Activated naive CD8-positive, alpha-beta T cell treated with anti-CD3 and anti-CD28 coated beads, Interleukin-2, amount 50 U/mL, for 24 hours (primary cell): ENCODE results near the gene MOV10L1.

Source experiments
- ATAC-seq: fragments of 150-1000 bp; cut with Tn5 transposase; one replicate; pipeline ENCODE4 v1.10.0; 2021
- DNase-seq: peaks from one replicate; pipeline ENCODE4 v3.0.0; 2021
- H3K27ac Mint-ChIP-seq: one replicate; pipeline ENCODE4 v1.8.0; 2021; ENCODE audit warnings: mild to moderate bottlenecking, mixed read lengths
- H3K27me3 Mint-ChIP-seq: one replicate; pipeline ENCODE4 v1.8.0; 2021; ENCODE audit warnings: mixed read lengths
- H3K36me3 Mint-ChIP-seq: one replicate; pipeline ENCODE4 v1.8.0; 2021; ENCODE audit warnings: low read depth, mixed read lengths
- H3K4me1 Mint-ChIP-seq: one replicate; pipeline ENCODE4 v1.8.0; 2021; ENCODE audit warnings: mixed read lengths
- H3K4me3 Mint-ChIP-seq: one replicate; pipeline ENCODE4 v1.8.0; 2021; ENCODE audit warnings: mild to moderate bottlenecking, moderate library complexity, mixed read lengths
- H3K9me3 Mint-ChIP-seq: one replicate; pipeline ENCODE4 v1.8.0; 2021; ENCODE audit warnings: mixed read lengths

MOV10L1 gene

DNA sequence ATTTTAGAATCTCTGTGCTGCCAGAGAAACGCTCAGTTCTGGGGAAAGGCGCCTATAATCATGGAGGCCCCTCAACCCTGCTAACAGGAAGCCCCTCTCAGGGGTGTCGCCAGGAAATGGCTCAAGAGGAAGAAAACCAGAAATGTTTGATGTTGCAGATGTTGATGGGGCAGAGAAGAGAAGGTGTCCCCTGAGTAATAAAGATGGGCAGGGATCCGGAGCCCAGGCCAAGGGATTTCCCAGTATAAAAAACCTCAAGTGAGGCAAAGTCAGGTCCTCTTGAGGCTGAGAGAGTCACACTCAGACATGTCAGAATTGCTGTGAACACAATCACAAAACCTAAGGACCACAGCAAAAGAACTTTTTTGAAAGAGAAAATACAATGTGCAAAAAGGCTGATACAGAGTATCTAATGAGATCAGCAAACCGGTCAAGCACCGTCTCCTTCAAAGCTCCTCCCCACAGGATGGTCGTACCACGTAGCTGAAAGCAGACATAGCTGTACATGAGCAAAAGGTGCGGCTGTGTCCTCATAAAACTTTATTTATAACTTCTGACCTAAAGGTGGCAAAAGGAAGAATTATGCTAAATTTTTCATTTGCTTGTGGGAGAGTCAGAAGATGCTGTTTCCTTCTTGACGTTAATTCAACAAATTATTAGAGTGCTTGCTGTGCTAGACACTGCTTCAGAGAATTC, 12.2 kb downstream of the MOV10L1 start:
- Mint-ChIP-seq H3K4me1 (peaks cover 6% of the 10 kb centered on the region), H3K36me3 (no peaks in the 10 kb centered on the region), H3K4me3 (no peak overlapping the region), H3K9me3 (no peaks in the 10 kb centered on the region), H3K27me3 (peaks cover 3% of the 10 kb centered on the region), H3K27ac (no peak overlapping the region)
- ATAC-seq (no peak), DNase-seq (no peak)

GRCh38 chr22:50102946-50103345, 13.1 kb downstream of the MOV10L1 start:
- Mint-ChIP-seq H3K4me1 (peaks cover 6% of the 10 kb centered on the region), H3K9me3 (no peaks in the 10 kb centered on the region), H3K4me3 (no peak overlapping the region), H3K27me3 (peaks cover 3% of the 10 kb centered on the region), H3K27ac (no peak overlapping the region), H3K36me3 (no peaks in the 10 kb centered on the region)
- no peak for ATAC-seq
- DNase-seq: no peak

GRCh38 chr22:50104141-50104544, 14.3 kb downstream of the MOV10L1 start:
- H3K9me3 Mint-ChIP-seq: no peaks in the 10 kb centered on the region
- no peak for DNase-seq
- no peak overlapping the region for H3K4me3 Mint-ChIP-seq
- H3K27me3 Mint-ChIP-seq: peaks cover 6% of the 10 kb centered on the region
- H3K36me3 Mint-ChIP-seq: no peaks in the 10 kb centered on the region
- no peak overlapping the region for H3K27ac Mint-ChIP-seq
- peaks cover 6% of the 10 kb centered on the region for H3K4me1 Mint-ChIP-seq
- no peak for ATAC-seq

- H3K4me1 Mint-ChIP-seq: peaks cover 6% of the 10 kb centered on the region
- H3K36me3 Mint-ChIP-seq: no peaks in the 10 kb centered on the region
- DNase-seq (no peak), ATAC-seq (peak; percentile 63)
- H3K9me3 Mint-ChIP-seq: no peaks in the 10 kb centered on the region
- peak overlapping the region; percentile 50 for H3K4me3 Mint-ChIP-seq
- H3K27me3 Mint-ChIP-seq: peaks cover 4% of the 10 kb centered on the region
- no peak overlapping the region for H3K27ac Mint-ChIP-seq
Observed at GRCh38 chr22:50105208-50106100, 15.6 kb downstream of the MOV10L1 start.

DNA sequence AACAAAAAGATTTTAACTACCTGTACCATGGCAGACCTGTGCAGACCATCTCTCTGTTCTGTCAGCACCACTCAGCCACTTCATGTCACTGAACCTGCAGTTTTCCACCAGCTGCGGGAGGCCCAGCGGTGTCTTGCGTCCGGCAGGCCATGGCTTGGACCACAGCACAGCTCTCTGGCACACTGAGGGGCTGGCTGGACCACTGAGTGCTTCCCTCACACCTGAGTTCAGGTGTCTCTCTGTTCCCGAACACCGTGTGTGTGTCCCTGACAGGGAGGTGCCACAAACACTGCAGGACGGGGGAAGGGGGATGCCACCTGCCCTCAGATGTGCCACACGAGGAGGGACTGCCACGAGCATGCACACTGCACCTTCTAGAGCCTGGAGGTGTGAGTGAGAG, 17.7 kb downstream of the MOV10L1 start:
- H3K9me3 Mint-ChIP-seq: no peaks in the 10 kb centered on the region
- ATAC-seq (no peak), DNase-seq (no peak)
- H3K27ac Mint-ChIP-seq: no peak overlapping the region
- peaks cover 5% of the 10 kb centered on the region for H3K27me3 Mint-ChIP-seq
- H3K4me3 Mint-ChIP-seq: no peak overlapping the region
- H3K36me3 Mint-ChIP-seq: no peaks in the 10 kb centered on the region
- peaks cover 20% of the 10 kb centered on the region for H3K4me1 Mint-ChIP-seq

DNA sequence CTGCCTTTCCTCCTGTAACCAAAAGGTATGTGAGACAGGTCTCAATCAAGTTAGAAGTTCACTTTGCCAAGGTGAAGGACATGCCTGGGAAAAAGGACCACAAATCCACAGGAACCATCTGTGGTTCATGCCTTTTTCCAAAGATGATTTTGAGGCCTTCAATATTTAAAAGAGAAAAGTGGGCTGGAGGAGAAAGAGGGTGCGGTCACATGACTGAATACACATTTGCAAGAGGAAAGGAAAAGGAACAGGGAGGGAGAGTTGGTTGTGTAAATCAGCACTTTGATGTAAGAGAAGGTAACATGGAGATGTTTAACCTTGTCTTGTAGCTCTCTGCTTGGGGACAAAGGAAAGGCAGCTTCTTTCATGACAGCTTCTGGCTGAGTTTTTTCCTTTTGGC, 21.2 kb downstream of the MOV10L1 start:
- Mint-ChIP-seq H3K9me3 (no peaks in the 10 kb centered on the region), H3K4me3 (no peak overlapping the region), H3K27ac (no peak overlapping the region), H3K36me3 (no peaks in the 10 kb centered on the region), H3K4me1 (peaks cover 19% of the 10 kb centered on the region), H3K27me3 (peaks cover 10% of the 10 kb centered on the region)
- ATAC-seq (no peak), DNase-seq (no peak)

- Mint-ChIP-seq H3K4me1 (peaks cover 19% of the 10 kb centered on the region), H3K27me3 (peaks cover 10% of the 10 kb centered on the region), H3K9me3 (no peaks in the 10 kb centered on the region), H3K4me3 (peak overlapping the region; percentile 23), H3K27ac (peak overlapping the region; percentile 56), H3K36me3 (no peaks in the 10 kb centered on the region)
- peak; percentile 43 for DNase-seq
- peak; percentile 84 for ATAC-seq
Observed at GRCh38 chr22:50112151-50113118, 22.6 kb downstream of the MOV10L1 start.

DNA sequence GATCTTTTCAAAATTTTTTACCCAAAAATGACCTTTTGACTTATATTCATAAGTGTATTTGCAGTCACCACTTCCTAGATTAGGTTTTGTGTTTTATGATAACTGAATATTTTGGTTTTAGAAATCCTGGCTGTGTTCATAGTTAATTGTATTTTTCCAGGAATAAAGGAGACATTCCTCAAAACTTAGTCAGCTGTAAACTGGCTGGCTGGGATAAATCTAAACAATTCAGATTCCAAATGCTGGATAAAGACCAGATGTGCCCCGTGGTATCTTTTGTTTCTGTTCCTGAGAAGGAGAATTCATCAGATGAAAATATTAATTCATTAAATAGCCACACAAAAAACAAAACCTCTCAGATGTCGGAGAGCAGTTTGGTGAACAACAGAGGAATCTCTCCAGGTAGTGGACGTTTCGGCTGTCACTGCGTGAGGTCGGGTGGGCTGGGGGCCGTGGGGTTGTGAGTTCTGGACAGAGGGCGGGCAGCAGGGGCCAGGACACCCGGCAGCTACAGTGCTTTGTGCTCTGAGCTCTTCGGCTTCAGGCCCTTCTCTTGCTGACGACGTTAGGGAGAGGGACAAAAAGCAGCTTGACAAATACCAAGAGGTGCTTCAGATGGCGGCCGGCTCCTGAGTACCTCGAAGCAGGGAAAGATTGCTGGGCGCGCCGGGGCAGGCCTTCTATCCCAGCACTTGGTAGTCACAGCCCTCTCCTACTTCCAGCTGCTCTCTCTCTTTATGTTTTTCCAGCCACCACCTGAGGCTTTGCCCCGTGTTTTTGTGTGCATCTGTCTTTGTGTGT, 24.6 kb downstream of the MOV10L1 start:
- no peak overlapping the region for H3K4me3 Mint-ChIP-seq
- peaks cover 19% of the 10 kb centered on the region for H3K4me1 Mint-ChIP-seq
- peaks cover 8% of the 10 kb centered on the region for H3K27me3 Mint-ChIP-seq
- no peak overlapping the region for H3K27ac Mint-ChIP-seq
- no peaks in the 10 kb centered on the region for H3K36me3 Mint-ChIP-seq
- ATAC-seq (no peak), DNase-seq (no peak)
- H3K9me3 Mint-ChIP-seq: no peaks in the 10 kb centered on the region

GRCh38 chr22:50115693-50116092, 25.9 kb downstream of the MOV10L1 start:
- peaks cover 6% of the 10 kb centered on the region for H3K27me3 Mint-ChIP-seq
- H3K9me3 Mint-ChIP-seq: no peaks in the 10 kb centered on the region
- no peak overlapping the region for H3K4me3 Mint-ChIP-seq
- H3K4me1 Mint-ChIP-seq: peaks cover 19% of the 10 kb centered on the region
- H3K36me3 Mint-ChIP-seq: no peaks in the 10 kb centered on the region
- H3K27ac Mint-ChIP-seq: no peak overlapping the region
- ATAC-seq (no peak), DNase-seq (no peak)

- no peaks in the 10 kb centered on the region for H3K9me3 Mint-ChIP-seq
- H3K27ac Mint-ChIP-seq: no peak overlapping the region
- H3K27me3 Mint-ChIP-seq: peaks cover 6% of the 10 kb centered on the region
- ATAC-seq (no peak), DNase-seq (no peak)
- H3K36me3 Mint-ChIP-seq: no peaks in the 10 kb centered on the region
- H3K4me3 Mint-ChIP-seq: no peak overlapping the region
- peaks cover 8% of the 10 kb centered on the region for H3K4me1 Mint-ChIP-seq
Observed at GRCh38 chr22:50117168-50117762, 27.5 kb downstream of the MOV10L1 start.

GRCh38 chr22:50118129-50118528, 28.3 kb downstream of the MOV10L1 start:
- ATAC-seq: no peak
- Mint-ChIP-seq H3K9me3 (no peaks in the 10 kb centered on the region), H3K36me3 (peaks cover 2% of the 10 kb centered on the region)

DNA sequence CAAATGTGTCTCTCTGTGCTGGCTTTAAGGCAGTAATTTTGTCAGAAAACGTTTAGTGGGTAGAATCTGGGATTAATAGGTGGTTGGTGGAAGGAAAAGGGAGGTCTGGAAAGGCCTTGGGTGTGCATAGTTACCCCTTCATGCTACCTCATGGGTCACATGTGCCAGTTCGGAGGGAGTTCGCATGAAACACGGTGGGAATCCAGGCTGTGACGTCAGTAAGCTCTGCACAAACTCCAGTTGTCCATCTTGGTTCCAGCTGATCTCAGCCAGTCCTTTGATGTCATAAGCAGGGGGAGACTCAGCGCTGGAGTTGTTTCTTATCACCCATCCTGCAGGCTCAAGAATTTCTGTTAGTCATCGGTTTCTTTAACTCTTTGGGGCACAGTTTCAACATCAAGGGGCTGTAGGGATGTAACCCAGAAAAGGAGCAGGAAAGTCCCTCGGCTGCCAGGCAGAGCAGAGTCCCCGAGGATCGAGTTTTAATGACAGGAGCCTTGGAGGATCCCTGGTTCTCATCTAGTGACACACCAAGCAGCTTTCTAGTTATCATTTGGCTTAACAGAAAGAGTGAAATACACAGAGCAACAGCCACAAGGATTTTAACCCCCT, 28.9 kb downstream of the MOV10L1 start:
- ATAC-seq (no peak), DNase-seq (no peak)
- Mint-ChIP-seq H3K36me3 (peaks cover 2% of the 10 kb centered on the region), H3K27ac (no peak overlapping the region), H3K4me3 (no peak overlapping the region), H3K27me3 (no peaks in the 10 kb centered on the region), H3K4me1 (no peaks in the 10 kb centered on the region), H3K9me3 (peaks cover 4% of the 10 kb centered on the region)

More at GRCh38 chr22:50118129-50118528, 28.3 kb downstream of the MOV10L1 start:
- no peak overlapping the region for H3K27ac Mint-ChIP-seq
- no peaks in the 10 kb centered on the region for H3K27me3 Mint-ChIP-seq
- no peaks in the 10 kb centered on the region for H3K4me1 Mint-ChIP-seq
- H3K4me3 Mint-ChIP-seq: no peak overlapping the region
- no peak for DNase-seq

- peaks cover 3% of the 10 kb centered on the region for H3K27me3 Mint-ChIP-seq
- no peak overlapping the region for H3K4me3 Mint-ChIP-seq
- H3K36me3 Mint-ChIP-seq: peaks cover 8% of the 10 kb centered on the region
- no peaks in the 10 kb centered on the region for H3K4me1 Mint-ChIP-seq
- peaks cover 10% of the 10 kb centered on the region for H3K9me3 Mint-ChIP-seq
- H3K27ac Mint-ChIP-seq: no peak overlapping the region
- DNase-seq: no peak
- no peak for ATAC-seq
Observed at GRCh38 chr22:50119169-50119767, 29.5 kb downstream of the MOV10L1 start.
